Testis (tissue), 3 donors: Measurements from ENCODE around the gene TMED10. TPM values are rescaled to one million over a fixed set of nuclear protein-coding genes. Genes with fewer than 3 reads are reported as not detected.

Experiments used
- DNase-seq: peaks from one replicate; pipeline ENCODE4 v3.0.0-alpha.2; 2019
- H3K27ac ChIP-seq, 2 donors: fragments of 200-600 bp; sonication (generic); one replicate each; pipeline ENCODE4 v1.5.1; 2019
- H3K27me3 ChIP-seq: fragments of 200-600 bp; sonication (generic); one replicate; pipeline ENCODE4 v1.5.1; 2019
- H3K36me3 ChIP-seq: fragments of 200-600 bp; sonication (generic); one replicate; pipeline ENCODE4 v1.5.1; 2017; ENCODE audit warnings: low read depth; ENCODE audit errors: missing control alignments
- H3K4me1 ChIP-seq: fragments of 200-600 bp; sonication (generic); one replicate; pipeline ENCODE4 v1.5.1; 2019
- H3K4me3 ChIP-seq, 2 donors: fragments of 200-600 bp; sonication (generic); one replicate each; pipeline ENCODE4 v1.5.1; 2017 to 2019
- H3K9me3 ChIP-seq: fragments of 200-600 bp; sonication (generic); one replicate; pipeline ENCODE4 v1.5.1; 2017
- POLR2A ChIP-seq: fragments of 450-650 bp; IDR thresholded peaks from one replicate; pipeline ENCODE4 v1.6.1; 2017; ENCODE audit warnings: antibody characterized with exemption, mild to moderate bottlenecking, moderate library complexity
- WGBS, 2 donors: methylation state at CpG; one replicate each; pipeline ENCODE4 v1.1.5; 2018; 5-methylcytosine and 5-hydroxymethylcytosine counted together
- intact Hi-C: fragments of 100-400 bp; cut with DNase I; formaldehyde crosslinking; loops from one replicate; pipeline ENCODE4 v1.15.1; 2023; ENCODE audit warnings: low total_unique reads
- polyA plus RNA-seq: library from polyadenylated mRNA; stranded (reverse); fragments of 350-450 nt; fragmentation: Illumina TruSeq; extraction: RNeasy Lipid Tissue Mini Kit (QIAGEN cat#74804); gene quantifications from one replicate; pipeline ENCODE4 v1.2.3, GENCODE V29; 2014; ENCODE audit warnings: low read depth, low replicate concordance; ENCODE audit not compliant: insufficient read depth
- total RNA-seq, 2 donors: library from RNA; depleted of rRNA; stranded (reverse); fragments of >200 nt; gene quantifications; one replicate each; pipeline ENCODE4 v1.2.3, GENCODE V29; 2016
- TF ChIP-seq, protein P1 (sequence below), 3 experiments: fragments of 450-650 bp in 2 of 3; fragments of 200-600 bp in 1 of 3; sonication (generic) in 1 of 3; IDR thresholded peaks; one replicate each; pipeline ENCODE4 v1.5.1; 2016 to 2019; ENCODE audit warnings: antibody characterized with exemption in 3 of 3, mild to moderate bottlenecking in 2 of 3, moderate library complexity in 1 of 3

The TMED10 gene
- total and polyA plus RNA-seq, 3 donors from 2014 or later: 255 to 417 (median 334) TPM

DNA sequence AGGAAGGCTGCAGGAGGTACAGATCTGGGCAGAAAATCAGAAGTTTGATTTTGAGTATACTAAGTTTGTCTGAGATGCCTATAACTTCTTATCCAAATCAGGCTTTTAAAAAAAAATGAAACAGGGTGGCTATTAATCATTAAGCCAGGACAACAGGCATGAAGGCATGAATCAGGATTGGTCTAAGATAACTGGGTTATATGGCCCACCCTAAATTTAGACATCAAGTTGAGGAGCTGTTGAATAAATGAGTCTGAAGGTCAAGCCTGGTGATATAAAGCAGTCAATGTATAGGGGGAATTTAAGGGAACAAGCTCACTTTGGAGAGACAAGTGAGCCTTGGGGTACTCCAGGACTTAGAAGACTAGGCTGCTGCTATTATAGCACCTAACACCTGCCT, 78.2 kb downstream of the TMED10 start:
- no peaks in the 10 kb centered on the region for H3K4me1 ChIP-seq
- no peak for DNase-seq
- no peaks in the 10 kb centered on the region for H3K36me3 ChIP-seq
- H3K27ac ChIP-seq: no peak overlapping the region
- intact Hi-C loops: no loop called here
- H3K4me3 ChIP-seq: no peak overlapping the region
- no peaks in the 10 kb centered on the region for H3K9me3 ChIP-seq
- TF ChIP-seq, protein P1, sequence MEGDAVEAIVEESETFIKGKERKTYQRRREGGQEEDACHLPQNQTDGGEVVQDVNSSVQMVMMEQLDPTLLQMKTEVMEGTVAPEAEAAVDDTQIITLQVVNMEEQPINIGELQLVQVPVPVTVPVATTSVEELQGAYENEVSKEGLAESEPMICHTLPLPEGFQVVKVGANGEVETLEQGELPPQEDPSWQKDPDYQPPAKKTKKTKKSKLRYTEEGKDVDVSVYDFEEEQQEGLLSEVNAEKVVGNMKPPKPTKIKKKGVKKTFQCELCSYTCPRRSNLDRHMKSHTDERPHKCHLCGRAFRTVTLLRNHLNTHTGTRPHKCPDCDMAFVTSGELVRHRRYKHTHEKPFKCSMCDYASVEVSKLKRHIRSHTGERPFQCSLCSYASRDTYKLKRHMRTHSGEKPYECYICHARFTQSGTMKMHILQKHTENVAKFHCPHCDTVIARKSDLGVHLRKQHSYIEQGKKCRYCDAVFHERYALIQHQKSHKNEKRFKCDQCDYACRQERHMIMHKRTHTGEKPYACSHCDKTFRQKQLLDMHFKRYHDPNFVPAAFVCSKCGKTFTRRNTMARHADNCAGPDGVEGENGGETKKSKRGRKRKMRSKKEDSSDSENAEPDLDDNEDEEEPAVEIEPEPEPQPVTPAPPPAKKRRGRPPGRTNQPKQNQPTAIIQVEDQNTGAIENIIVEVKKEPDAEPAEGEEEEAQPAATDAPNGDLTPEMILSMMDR (IDR thresholded peaks at IDR 0.05): no peak
- TF ChIP-seq POLR2A: no peak
- H3K27me3 ChIP-seq: no peaks in the 10 kb centered on the region

DNA sequence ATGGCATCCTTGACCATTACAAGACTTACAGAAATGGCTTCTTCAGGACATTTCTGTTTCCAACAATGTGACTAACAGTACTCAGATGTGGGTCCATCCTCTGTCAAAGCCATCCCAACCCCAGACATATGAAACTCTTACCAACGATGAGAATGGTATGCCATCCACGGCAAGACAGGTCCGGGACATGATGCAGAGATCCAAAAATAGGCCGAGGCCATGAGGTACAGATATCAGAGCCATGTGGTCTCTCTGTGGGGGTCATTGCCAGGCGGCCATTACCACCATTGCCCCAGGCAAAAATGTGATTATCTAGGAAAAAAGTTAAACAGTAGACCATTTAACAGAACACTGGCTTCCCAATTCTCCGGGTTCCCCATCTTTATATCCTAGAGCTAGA, 79.5 kb downstream of the TMED10 start:
- intact Hi-C loops: no loop called here
- no peaks in the 10 kb centered on the region for H3K9me3 ChIP-seq

DNA sequence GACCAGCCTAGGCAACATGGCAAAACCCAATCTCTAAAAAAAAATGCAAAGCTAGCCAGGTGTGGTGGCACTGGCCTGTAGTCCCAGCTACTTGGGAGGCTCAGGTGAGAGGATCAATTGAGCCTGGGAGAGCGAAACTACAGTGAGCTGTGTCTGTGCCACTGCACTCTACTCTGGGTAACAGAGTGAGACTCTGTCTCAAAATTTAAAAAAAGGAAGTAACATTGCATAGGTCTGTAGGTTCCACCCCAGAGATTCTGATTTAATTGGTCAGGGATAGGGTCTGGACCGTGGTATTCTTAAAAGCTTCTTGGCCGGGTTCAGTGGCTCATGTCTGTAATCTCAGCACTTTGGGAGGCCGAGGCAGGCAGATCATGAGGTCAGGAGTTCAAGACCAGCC, 80.7 kb downstream of the TMED10 start:
- H3K27me3 ChIP-seq: no peaks in the 10 kb centered on the region
- no peak overlapping the region for H3K27ac ChIP-seq
- TF ChIP-seq POLR2A: no peak
- TF ChIP-seq, protein P1 (IDR thresholded peaks at IDR 0.05): no peak
- H3K9me3 ChIP-seq: no peaks in the 10 kb centered on the region
- H3K4me3 ChIP-seq: no peak overlapping the region
- WGBS, 2 donors: 89 to 91% methylated on average over 4 of the region's 4 CpGs
- DNase-seq: no peak
- H3K4me1 ChIP-seq: no peaks in the 10 kb centered on the region
- H3K36me3 ChIP-seq: no peaks in the 10 kb centered on the region
- intact Hi-C loops: no loop called here

More for the DNA sequence above, 79.5 kb downstream of the TMED10 start:
- WGBS, 2 donors: 93 to 94% methylated on average over 5 to 6 of the region's 6 CpGs
- Histone ChIP-seq H3K36me3 (no peaks in the 10 kb centered on the region), H3K4me1 (no peaks in the 10 kb centered on the region), H3K4me3 (no peak overlapping the region), H3K27me3 (no peaks in the 10 kb centered on the region), H3K27ac (no peak overlapping the region)
- no peak for TF ChIP-seq POLR2A
- TF ChIP-seq, protein P1 (IDR thresholded peaks at IDR 0.05): no peak
- DNase-seq: no peak

DNA sequence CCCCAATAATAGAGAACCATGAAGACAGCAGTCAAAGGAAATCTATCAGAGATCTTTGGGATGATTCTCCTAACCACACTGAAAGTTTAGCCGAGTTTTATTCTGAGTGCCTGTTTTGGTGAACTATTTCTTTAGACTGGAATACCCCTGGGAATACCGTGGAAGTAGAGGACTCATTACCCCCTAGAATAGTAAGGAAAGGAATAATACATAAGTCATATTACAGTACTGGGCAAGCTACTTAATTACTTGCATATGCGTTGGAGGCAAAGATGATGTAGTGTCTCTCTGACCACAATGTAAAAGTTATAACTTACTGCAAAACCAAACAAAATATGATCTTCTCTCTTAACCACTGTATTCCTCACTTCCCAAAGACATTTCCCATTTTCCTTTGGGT, 81.5 kb downstream of the TMED10 start:
- no peaks in the 10 kb centered on the region for H3K9me3 ChIP-seq
- TF ChIP-seq, protein P1 (IDR thresholded peaks at IDR 0.05): no peak
- TF ChIP-seq POLR2A: no peak
- no peak for DNase-seq
- H3K27ac ChIP-seq: no peak overlapping the region
- intact Hi-C loops: no loop called here
- H3K36me3 ChIP-seq: no peaks in the 10 kb centered on the region
- no peaks in the 10 kb centered on the region for H3K4me1 ChIP-seq
- WGBS, 2 donors: 88 to 96% methylated on average over 3 of the region's 3 CpGs
- H3K27me3 ChIP-seq: no peaks in the 10 kb centered on the region
- H3K4me3 ChIP-seq: no peak overlapping the region

DNA sequence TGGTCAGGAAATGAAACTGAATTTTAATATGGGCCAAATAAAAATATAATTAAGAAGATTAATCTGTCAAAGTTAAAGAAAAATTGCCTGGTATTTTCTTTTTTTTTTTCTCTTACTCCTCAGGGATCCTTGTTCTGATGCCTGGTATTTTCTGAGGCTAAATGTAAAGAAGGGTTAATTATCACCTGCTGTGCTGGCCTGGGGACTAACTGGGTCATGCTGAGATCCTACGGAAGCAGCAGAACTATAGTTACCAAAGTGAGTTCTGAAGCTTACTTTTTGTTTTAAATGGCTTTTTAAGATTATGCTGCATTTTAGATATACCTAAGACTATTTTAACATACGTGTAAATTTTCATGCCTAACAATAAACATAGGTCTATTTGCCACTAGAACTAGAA, 83.7 kb downstream of the TMED10 start:
- Histone ChIP-seq H3K9me3 (no peaks in the 10 kb centered on the region), H3K27me3 (no peaks in the 10 kb centered on the region), H3K4me3 (no peak overlapping the region), H3K36me3 (no peaks in the 10 kb centered on the region), H3K4me1 (no peaks in the 10 kb centered on the region), H3K27ac (no peak overlapping the region)
- DNase-seq: no peak
- TF ChIP-seq, protein P1 (IDR thresholded peaks at IDR 0.05): no peak
- no peak for TF ChIP-seq POLR2A
- intact Hi-C loops: no loop called here
- WGBS, 2 donors: 80 to 86% methylated on average over 2 of the region's 2 CpGs
